AG04450 (cell line): ENCODE data around the gene PXDC1. TPM values are rescaled to one million over a fixed set of nuclear protein-coding genes. Genes with fewer than 3 reads are reported as not detected.

Experiments
- CTCF ChIA-PET: fragments of 300-600, 350-600 bp; formaldehyde crosslinking; extraction: SDS; loops from one replicate; lab custom pipeline; 2022; ENCODE audit warnings: antibody characterized with exemption, inconsistent platforms; lab: Charles Lee
- POLR2A ChIA-PET: fragments of 350-600 bp; formaldehyde crosslinking; extraction: SDS; loops from one replicate; lab custom pipeline; 2021; ENCODE audit warnings: antibody characterized with exemption, inconsistent platforms; lab: Yijun Ruan, JAX
- DNase-seq: peaks from one replicate; pipeline ENCODE4 v3.0.0-alpha.2; 2011; ENCODE audit warnings: low read depth, low spot score
- H3K27ac ChIP-seq: one replicate; pipeline ENCODE4 v1.5.1; 2012; ENCODE audit warnings: low read depth, low read length, control low read depth
- H3K27me3 ChIP-seq: one replicate; pipeline ENCODE4 v1.6.0; 2012; ENCODE audit warnings: low read length; ENCODE audit not compliant: control insufficient read depth, insufficient read depth
- H3K4me3 ChIP-seq: 2 replicates; pipeline ENCODE4 v1.5.1; 2011; ENCODE audit warnings: mild to moderate bottlenecking, low read depth, low read length, control low read depth
- H3K9me3 ChIP-seq: 2 replicates; pipeline ENCODE4 v1.5.1; 2012; ENCODE audit warnings: low read length; ENCODE audit not compliant: control insufficient read depth, insufficient read depth
- polyA plus RNA-seq: library from polyadenylated mRNA; depleted of rRNA; stranded (reverse); fragments of >200 nt; gene quantifications from 2 replicates; pipeline ENCODE4 v1.2.3, GENCODE V29; 2011
- TF ChIP-seq, protein P1 (sequence below): IDR thresholded peaks from 2 replicates; pipeline ENCODE4 v1.5.1; 2011; ENCODE audit warnings: low read depth, low read length, control low read depth, inconsistent platforms

Gene PXDC1
- polyA plus RNA-seq, 1 experiment, result 13.5 TPM

DNA sequence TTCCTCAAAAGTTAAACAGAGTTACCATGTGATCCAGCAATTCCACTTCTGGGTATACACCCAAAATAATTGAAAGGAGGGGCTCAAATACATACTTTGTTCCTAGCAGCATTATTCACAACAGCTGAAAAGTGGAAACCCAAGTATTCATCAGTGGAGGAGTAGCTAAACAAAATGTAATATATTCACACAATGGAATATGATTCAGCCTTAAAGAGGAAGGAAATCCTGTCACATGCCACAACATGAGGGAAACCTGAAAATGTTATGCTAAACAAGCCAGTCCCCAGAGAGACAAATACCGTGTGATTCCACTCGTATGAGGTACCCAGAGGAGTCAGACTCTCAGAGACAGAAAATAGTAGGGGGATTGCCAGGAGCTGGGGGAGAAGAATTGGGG is 44.5 kb downstream of the PXDC1 start:
- POLR2A ChIA-PET, result no interaction called here
- TF ChIP-seq, protein P1, sequence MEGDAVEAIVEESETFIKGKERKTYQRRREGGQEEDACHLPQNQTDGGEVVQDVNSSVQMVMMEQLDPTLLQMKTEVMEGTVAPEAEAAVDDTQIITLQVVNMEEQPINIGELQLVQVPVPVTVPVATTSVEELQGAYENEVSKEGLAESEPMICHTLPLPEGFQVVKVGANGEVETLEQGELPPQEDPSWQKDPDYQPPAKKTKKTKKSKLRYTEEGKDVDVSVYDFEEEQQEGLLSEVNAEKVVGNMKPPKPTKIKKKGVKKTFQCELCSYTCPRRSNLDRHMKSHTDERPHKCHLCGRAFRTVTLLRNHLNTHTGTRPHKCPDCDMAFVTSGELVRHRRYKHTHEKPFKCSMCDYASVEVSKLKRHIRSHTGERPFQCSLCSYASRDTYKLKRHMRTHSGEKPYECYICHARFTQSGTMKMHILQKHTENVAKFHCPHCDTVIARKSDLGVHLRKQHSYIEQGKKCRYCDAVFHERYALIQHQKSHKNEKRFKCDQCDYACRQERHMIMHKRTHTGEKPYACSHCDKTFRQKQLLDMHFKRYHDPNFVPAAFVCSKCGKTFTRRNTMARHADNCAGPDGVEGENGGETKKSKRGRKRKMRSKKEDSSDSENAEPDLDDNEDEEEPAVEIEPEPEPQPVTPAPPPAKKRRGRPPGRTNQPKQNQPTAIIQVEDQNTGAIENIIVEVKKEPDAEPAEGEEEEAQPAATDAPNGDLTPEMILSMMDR, result no peak
- no peak for DNase-seq
- Histone ChIP-seq H3K27ac (no peak overlapping the region), H3K27me3 (peaks cover 3% of the 10 kb centered on the region), H3K4me3 (no peak overlapping the region), H3K9me3 (no peaks in the 10 kb centered on the region)
- CTCF ChIA-PET, result no interaction called here

DNA sequence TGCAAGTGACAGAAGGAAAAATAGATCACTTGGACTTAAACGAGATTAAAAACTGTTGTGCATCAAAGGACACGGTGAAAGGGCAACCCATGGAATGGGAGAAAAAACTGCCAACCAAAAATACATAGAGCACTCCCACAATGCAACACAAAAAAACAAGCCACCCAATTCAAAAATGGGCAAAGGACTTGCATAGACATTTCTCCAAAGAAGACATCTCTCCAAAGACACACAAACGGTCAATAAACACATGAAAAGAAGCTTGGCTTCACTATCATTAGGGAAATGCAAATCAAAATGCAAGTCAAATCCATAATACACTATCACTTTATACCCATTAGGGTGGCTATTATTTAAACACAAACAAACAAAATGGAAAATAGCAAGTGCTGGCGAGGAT is 45.0 kb downstream of the PXDC1 start:
- Histone ChIP-seq H3K9me3 (no peaks in the 10 kb centered on the region), H3K4me3 (no peak overlapping the region), H3K27ac (no peak overlapping the region), H3K27me3 (peaks cover 3% of the 10 kb centered on the region)
- ChIA-PET CTCF (no interaction called here), POLR2A (no interaction called here)
- TF ChIP-seq, protein P1, result no peak
- DNase-seq, result no peak

DNA sequence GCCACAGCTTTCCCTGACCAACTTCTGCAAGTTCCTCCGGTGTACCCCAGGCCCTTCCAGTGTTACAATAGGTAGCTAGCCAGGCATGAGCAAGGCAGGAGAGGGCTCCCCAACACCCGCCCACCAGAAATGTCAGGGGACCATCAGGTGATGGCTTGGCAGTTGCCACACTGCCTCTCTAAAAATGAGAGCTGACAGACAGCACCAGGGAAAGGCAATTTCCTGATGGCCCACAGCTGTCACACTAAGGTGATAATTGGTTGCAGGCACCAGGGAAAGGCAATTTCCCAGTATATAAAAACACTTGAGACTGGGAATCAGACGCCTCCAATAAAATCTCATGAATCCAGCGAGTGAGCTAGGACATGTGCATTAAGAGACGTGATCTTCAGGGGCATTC is 49.9 kb downstream of the PXDC1 start:
- no peak for DNase-seq
- TF ChIP-seq, protein P1, result no peak
- peaks cover 8% of the 10 kb centered on the region for H3K27me3 ChIP-seq
- ChIA-PET POLR2A (no interaction called here), CTCF (no interaction called here)
- no peak overlapping the region for H3K27ac ChIP-seq
- no peak overlapping the region for H3K4me3 ChIP-seq
- H3K9me3 ChIP-seq, result no peaks in the 10 kb centered on the region; the same call in 1 of the 2 replicates

DNA sequence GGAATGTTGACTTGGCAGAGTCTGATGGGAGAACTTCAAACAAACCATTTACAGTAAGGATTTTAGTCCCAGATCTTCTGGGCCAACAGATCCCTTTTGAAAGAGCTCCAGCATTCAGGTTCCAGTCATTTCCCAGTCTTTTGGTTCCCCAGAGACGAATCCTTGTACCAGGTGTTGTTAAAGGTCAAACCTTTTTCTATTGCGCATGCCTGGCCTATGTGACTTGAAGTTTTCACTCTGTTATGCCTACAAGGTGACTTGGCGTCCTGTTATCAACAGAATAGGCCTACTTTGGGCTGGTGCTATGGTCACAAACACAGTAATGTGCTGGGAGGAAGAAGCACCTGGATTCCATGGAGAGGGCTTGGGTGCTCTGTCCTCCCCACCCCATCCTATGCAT is 52.3 kb downstream of the PXDC1 start:
- Histone ChIP-seq H3K9me3 (no peaks in the 10 kb centered on the region; the same call in 1 of the 2 replicates), H3K27ac (no peak overlapping the region), H3K27me3 (peaks cover 8% of the 10 kb centered on the region), H3K4me3 (no peak overlapping the region)
- ChIA-PET CTCF (no interaction called here), POLR2A (no interaction called here)
- DNase-seq, result no peak
- TF ChIP-seq, protein P1, result no peak

DNA sequence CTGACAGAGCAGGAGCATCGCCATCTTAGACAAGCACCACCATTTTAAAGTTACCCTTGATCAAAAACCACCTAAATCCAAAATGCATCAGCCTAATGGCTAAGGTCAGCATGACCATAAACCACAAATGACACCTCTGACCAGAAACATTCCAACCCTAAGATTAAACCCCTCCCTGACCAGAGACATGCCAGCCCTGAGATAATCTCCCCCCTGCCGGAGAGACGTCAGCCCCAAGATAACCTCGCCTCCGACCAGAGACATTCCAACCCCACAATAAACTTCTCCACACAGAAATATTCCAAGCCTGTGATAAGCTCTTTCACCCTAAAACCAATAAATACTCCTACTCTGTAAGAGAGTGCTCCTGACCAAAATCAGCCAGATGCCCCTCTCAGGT is 53.5 kb downstream of the PXDC1 start:
- TF ChIP-seq, protein P1, result no peak
- Histone ChIP-seq H3K27ac (no peak overlapping the region), H3K9me3 (no peaks in the 10 kb centered on the region; the same call in 1 of the 2 replicates), H3K4me3 (no peak overlapping the region), H3K27me3 (peaks cover 8% of the 10 kb centered on the region)
- POLR2A ChIA-PET, result no interaction called here
- no peak for DNase-seq
- CTCF ChIA-PET, result no interaction called here
